Glutamatergic neuron (in vitro differentiated cells): ENCODE results near the gene MNAT1. TPM values are rescaled to one million over a fixed set of nuclear protein-coding genes. Genes with fewer than 3 reads are reported as not detected.
A peak's percentile ranks its signal among the peaks of the same experiment; 100 is the strongest.

Experiments used
- DNase-seq: peaks from one replicate; pipeline ENCODE4 v3.0.0; 2022
- H3K27ac Mint-ChIP-seq: one replicate; pipeline ENCODE4 v1.8.0; 2020; ENCODE audit warnings: mild to moderate bottlenecking, mixed read lengths, inconsistent platforms; ENCODE audit not compliant: unreplicated experiment
- H3K27me3 Mint-ChIP-seq: one replicate; pipeline ENCODE4 v1.8.0; 2020; ENCODE audit warnings: mild to moderate bottlenecking, moderate library complexity, mixed read lengths, inconsistent platforms; ENCODE audit not compliant: unreplicated experiment
- H3K36me3 Mint-ChIP-seq: one replicate; pipeline ENCODE4 v1.8.0; 2020; ENCODE audit warnings: mild to moderate bottlenecking, mixed read lengths, inconsistent platforms; ENCODE audit not compliant: unreplicated experiment
- H3K4me1 Mint-ChIP-seq: one replicate; pipeline ENCODE4 v1.8.0; 2020; ENCODE audit warnings: mild to moderate bottlenecking, low read depth, mixed read lengths, inconsistent platforms; ENCODE audit not compliant: unreplicated experiment
- H3K4me3 Mint-ChIP-seq: one replicate; pipeline ENCODE4 v1.8.0; 2020; ENCODE audit warnings: mild to moderate bottlenecking, mixed read lengths, inconsistent platforms; ENCODE audit not compliant: unreplicated experiment
- H3K9me3 Mint-ChIP-seq: one replicate; pipeline ENCODE4 v1.8.0; 2020; ENCODE audit warnings: mild to moderate bottlenecking, moderate library complexity, mixed read lengths, inconsistent platforms; ENCODE audit not compliant: unreplicated experiment
- total RNA-seq: library from RNA; stranded (reverse); fragmentation: NEBNext Ultra II Directional; extraction: Animal tissue kit (Norgen Biotek cat#: 25700); gene quantifications from one replicate; pipeline ENCODE4 v1.2.1, GENCODE V29; 2021; ENCODE audit not compliant: unreplicated experiment
- TF ChIP-seq, protein P1 (sequence below): fragments of 200-600 bp; sonication (generic); IDR thresholded peaks from one replicate; pipeline ENCODE4 v1.5.0; 2021; ENCODE audit not compliant: partially characterized antibody, unreplicated experiment

MNAT1 gene
- total RNA-seq, 1 donor from 2014 or later: 45.2 TPM

GRCh38 chr14:60980811-60981632 is 246.5 kb downstream of the MNAT1 start, which contains the start of the genes SLC38A6 and TRMT5:
Gene SLC38A6, plus strand, starts transcription at chr14:60981245. Its CDS starts 33 bp downstream, at chr14:60981278.
Gene TRMT5, minus strand, starts transcription at chr14:60981079. Its CDS starts 106 bp downstream, at chr14:60980973.
- peak; percentile 94 for DNase-seq
- H3K4me3 Mint-ChIP-seq: no peak within 1 kb of the TSS
- H3K27me3 Mint-ChIP-seq: no peaks in the 10 kb centered on the region
- no peaks in the 10 kb centered on the region for H3K9me3 Mint-ChIP-seq
- no peaks in the 10 kb centered on the region for H3K36me3 Mint-ChIP-seq
- no peak within 1 kb of the TSS for H3K27ac Mint-ChIP-seq
- H3K4me1 Mint-ChIP-seq: peaks cover 14% of the 10 kb centered on the region
- TF ChIP-seq, protein P1, sequence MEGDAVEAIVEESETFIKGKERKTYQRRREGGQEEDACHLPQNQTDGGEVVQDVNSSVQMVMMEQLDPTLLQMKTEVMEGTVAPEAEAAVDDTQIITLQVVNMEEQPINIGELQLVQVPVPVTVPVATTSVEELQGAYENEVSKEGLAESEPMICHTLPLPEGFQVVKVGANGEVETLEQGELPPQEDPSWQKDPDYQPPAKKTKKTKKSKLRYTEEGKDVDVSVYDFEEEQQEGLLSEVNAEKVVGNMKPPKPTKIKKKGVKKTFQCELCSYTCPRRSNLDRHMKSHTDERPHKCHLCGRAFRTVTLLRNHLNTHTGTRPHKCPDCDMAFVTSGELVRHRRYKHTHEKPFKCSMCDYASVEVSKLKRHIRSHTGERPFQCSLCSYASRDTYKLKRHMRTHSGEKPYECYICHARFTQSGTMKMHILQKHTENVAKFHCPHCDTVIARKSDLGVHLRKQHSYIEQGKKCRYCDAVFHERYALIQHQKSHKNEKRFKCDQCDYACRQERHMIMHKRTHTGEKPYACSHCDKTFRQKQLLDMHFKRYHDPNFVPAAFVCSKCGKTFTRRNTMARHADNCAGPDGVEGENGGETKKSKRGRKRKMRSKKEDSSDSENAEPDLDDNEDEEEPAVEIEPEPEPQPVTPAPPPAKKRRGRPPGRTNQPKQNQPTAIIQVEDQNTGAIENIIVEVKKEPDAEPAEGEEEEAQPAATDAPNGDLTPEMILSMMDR: no peak

DNA sequence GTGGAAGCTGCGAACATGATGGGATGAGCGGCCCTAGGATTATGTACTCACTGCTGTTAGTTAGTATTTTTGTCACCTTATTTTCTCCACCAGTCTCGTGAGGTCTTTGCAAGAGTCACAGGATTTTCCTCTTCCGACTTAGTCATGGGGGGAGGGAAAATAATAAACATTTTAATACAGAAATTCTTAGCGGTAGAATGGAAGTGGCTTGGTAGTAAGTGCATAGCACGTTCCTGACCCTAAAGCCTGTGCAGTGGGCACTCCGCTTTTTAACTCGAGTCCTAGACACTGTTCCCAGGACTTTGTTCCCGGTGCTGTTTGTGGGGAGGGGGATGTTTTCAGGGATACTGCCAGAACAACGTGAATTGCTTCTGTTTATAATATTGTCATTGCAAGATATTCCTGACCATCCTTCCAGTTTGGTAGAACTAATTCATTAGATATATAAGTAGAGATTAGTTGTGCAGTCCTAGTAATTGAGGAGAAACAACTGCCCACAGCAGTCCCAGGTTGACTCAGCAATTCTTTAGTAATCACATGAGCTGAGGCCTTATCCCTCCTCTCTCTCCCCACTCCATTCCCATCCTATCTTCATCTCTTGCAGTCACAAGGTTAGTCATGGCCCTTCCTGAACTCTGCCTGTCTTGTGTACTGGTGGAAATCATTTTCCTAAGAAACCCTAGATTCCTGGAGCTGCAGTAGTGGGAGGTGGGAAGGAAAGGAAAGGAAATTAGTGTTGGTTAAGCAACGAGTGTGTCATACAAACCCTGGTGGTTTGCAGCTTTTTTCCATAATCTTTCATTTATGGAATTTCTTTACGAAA is 247.3 kb downstream of the MNAT1 start:
- no peak overlapping the region for H3K4me3 Mint-ChIP-seq
- H3K4me1 Mint-ChIP-seq: peaks cover 14% of the 10 kb centered on the region
- no peak for DNase-seq
- no peaks in the 10 kb centered on the region for H3K9me3 Mint-ChIP-seq
- H3K36me3 Mint-ChIP-seq: no peaks in the 10 kb centered on the region
- no peak overlapping the region for H3K27ac Mint-ChIP-seq
- no peaks in the 10 kb centered on the region for H3K27me3 Mint-ChIP-seq
- TF ChIP-seq, protein P1: no peak

DNA sequence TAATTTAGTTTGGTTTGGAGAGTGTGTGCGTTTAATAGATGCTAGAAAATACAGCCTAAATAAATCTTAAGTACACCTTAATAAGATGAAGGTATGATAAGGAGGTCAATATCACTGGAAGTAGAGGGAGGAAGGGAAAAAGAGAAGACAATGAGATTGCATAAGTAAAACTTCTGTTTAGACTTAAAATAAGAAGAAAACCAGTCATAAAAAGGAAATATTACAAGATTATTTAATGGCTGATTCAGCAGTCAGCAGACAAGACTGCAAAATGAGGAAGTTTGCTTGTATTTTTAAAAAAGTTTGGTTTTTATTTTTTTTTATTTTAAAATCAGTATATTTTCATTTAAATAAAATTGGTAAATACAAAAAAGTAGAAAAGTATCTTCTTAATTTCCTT is 249.6 kb downstream of the MNAT1 start:
- Mint-ChIP-seq H3K27me3 (no peaks in the 10 kb centered on the region), H3K4me1 (peaks cover 4% of the 10 kb centered on the region), H3K36me3 (no peaks in the 10 kb centered on the region), H3K27ac (no peak overlapping the region), H3K4me3 (no peak overlapping the region), H3K9me3 (no peaks in the 10 kb centered on the region)
- no peak for DNase-seq
- TF ChIP-seq, protein P1: no peak

DNA sequence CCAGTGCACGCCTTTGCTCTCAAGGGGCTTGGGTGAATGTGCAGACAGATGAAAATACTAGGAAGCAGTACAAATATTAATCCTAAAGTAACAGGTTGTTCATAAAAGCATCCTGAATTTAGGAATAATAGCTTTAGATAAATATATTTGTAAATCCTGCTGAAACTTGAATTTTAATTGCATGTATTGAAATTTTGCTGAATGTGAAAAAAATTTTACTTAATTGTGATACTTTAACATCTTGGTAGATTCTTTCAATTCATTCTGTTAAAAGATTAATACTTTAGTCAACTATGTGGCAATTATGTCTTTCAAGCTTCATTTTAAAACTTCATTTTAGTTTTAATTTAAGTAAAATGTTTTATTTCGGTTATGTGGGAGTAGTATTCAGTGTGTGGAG is 251.9 kb downstream of the MNAT1 start:
- no peak for DNase-seq
- no peaks in the 10 kb centered on the region for H3K36me3 Mint-ChIP-seq
- TF ChIP-seq, protein P1: no peak
- H3K4me1 Mint-ChIP-seq: no peaks in the 10 kb centered on the region
- H3K9me3 Mint-ChIP-seq: no peaks in the 10 kb centered on the region
- H3K4me3 Mint-ChIP-seq: no peak overlapping the region
- no peak overlapping the region for H3K27ac Mint-ChIP-seq
- no peaks in the 10 kb centered on the region for H3K27me3 Mint-ChIP-seq

DNA sequence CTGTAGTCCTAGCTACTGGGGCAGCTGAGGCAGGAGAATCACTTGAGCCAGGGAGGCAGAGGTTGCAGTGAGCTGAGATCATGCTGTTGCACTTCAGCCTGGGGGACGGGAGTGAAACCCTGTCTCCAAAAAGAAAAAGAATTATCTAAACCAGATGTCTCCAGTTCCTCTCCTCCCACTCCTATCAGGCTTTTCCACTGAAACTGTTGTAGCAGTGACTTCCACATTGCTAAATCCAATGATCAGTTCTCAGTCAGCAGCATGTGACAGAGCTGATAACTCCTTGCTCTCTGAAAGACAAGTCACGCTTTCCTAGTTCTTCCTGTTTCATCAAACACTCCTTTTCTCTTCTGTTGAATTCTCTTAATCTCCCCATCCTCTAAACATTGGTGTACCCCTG is 255.0 kb downstream of the MNAT1 start:
- TF ChIP-seq, protein P1: no peak
- Mint-ChIP-seq H3K9me3 (no peaks in the 10 kb centered on the region), H3K36me3 (no peaks in the 10 kb centered on the region), H3K4me3 (no peak overlapping the region), H3K27ac (no peak overlapping the region), H3K27me3 (no peaks in the 10 kb centered on the region), H3K4me1 (no peaks in the 10 kb centered on the region)
- DNase-seq: no peak
